Adrenal gland (tissue), 12 donors: ENCODE measurements around the gene QKI. TPM values are rescaled to one million over a fixed set of nuclear protein-coding genes. Genes with fewer than 3 reads are reported as not detected.

Experiments used
- DNase-seq, 7 donors: peaks; one replicate each; pipeline ENCODE4 v3.0.0-alpha.2; 2019 to 2020
- H3K27ac ChIP-seq, 5 donors: fragments of 200-600 bp; sonication (generic) in 4 of 5; 1 replicate in 3 of 5; 2 replicates in 2 of 5; pipeline versions ENCODE4 v1.5.1 to v1.8.0; 2016 to 2020; ENCODE audit warnings: mild to moderate bottlenecking in 1 of 5
- H3K27me3 ChIP-seq: fragments of 200-600 bp; 2 replicates; pipeline ENCODE4 v1.8.0; 2021
- H3K36me3 ChIP-seq, 2 donors: fragments of 200-600 bp; replicated peaks in 1 of 2; 1 replicate in 1 of 2; 2 replicates in 1 of 2; pipeline versions ENCODE4 v1.5.1 to v1.8.0; 2018 to 2022
- H3K4me1 ChIP-seq, 2 donors: fragments of 200-600 bp; replicated peaks in 1 of 2; 1 replicate in 1 of 2; 2 replicates in 1 of 2; pipeline versions ENCODE4 v1.5.1 to v1.8.0; 2018 to 2021
- H3K4me3 ChIP-seq, 4 donors: fragments of 200-600 bp; sonication (generic) in 3 of 4; one replicate each; pipeline ENCODE4 v1.5.1; 2016 to 2018
- H3K9me3 ChIP-seq, 3 donors: fragments of 200-600 bp; sonication (generic) in 1 of 3; replicated peaks in 1 of 3; 1 replicate in 2 of 3; 2 replicates in 1 of 3; pipeline versions ENCODE4 v1.5.1 to v1.8.0; 2016 to 2021
- POLR2A ChIP-seq, 2 donors: fragments of 450-650 bp; IDR thresholded peaks; one replicate each; pipeline ENCODE4 v1.6.1; 2017; ENCODE audit warnings: antibody characterized with exemption in 2 of 2, mild to moderate bottlenecking in 2 of 2, moderate library complexity in 1 of 2
- WGBS, 4 donors: extraction: QIAGEN DNeasy Blood & Tissue Kit in 2 of 4; methylation state at CpG; one replicate each; pipeline versions ENCODE4 v1.1.5 to v1.1.7; 2013 to 2017; 5-methylcytosine and 5-hydroxymethylcytosine counted together
- intact Hi-C, 2 donors: fragments of 100-400 bp; cut with DNase I; formaldehyde crosslinking; loops; one replicate each; pipeline versions ENCODE4 v1.14.1 to v1.15.0; 2022 to 2023
- polyA plus RNA-seq, 3 donors: library from polyadenylated mRNA; stranded (reverse); fragments of 200-250 nt in 2 of 3; fragments of 350-450 nt in 1 of 3; fragmentation: Illumina TruSeq in 1 of 3; extraction: RNeasy Lipid Tissue Mini Kit (QIAGEN cat#74804) in 1 of 3; gene quantifications; one replicate each; pipeline ENCODE4 v1.2.3, GENCODE V29; 2013 to 2014
- total RNA-seq, 9 donors: library from RNA; depleted of rRNA in 4 of 9; stranded (reverse); fragments of >200 nt in 4 of 9; fragments of 120-200 nt in 1 of 9; fragmentation: NEBNext Ultra II Directional in 1 of 9; extraction: Animal tissue kit (Norgen Biotek cat#: 25700) in 1 of 9; gene quantifications; one replicate each; pipeline versions ENCODE4 v1.1.0 to v1.2.4, GENCODE V29; 2013 to 2023
- TF ChIP-seq, protein P1 (sequence below), 6 experiments: fragments of 450-650 bp in 4 of 6; fragments of 200-600 bp in 2 of 6; sonication (generic) in 1 of 6; IDR thresholded peaks; 1 replicate in 5 of 6; 2 replicates in 1 of 6; pipeline versions ENCODE4 v1.5.1 to v1.8.0; 2016 to 2021; ENCODE audit warnings: antibody characterized with exemption in 6 of 6, mild to moderate bottlenecking in 2 of 6, moderate library complexity in 1 of 6
- donor health status: healthy with polysubstance abuse.
- donor health status: Bipolar disorder and iron deficiency.
- donor health status: DM: yes; HTN: yes; CAD: no.
- donor health status: DM: no; HTN: no; CAD: no.
- donor health status: DM: no; HTN: no; CAD: no.
- donor health status: DM: yes; HTN: yes; CAD: no.

QKI gene
- total and polyA plus RNA-seq, 12 donors: 10.3 to 207 (median 130) TPM

DNA sequence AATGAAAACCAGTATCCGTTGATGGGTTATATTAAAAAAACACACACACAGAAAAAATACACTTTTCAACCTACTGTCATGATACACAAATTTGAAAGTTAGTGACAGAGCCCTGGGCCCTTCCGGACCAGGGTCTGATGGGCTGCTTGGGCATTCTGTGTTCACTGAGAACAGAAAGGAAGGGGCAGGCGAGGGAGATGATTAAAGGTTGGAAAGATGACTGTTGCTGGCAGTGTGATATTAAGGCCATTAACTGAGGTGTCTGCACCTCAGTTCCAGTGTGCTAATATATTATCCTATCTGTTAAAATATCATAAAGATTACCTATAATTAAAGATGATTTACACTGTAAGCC, 18.7 kb upstream of the QKI start:
- no peak for DNase-seq
- H3K4me1 ChIP-seq: peaks cover 0 to 18% of the 10 kb centered on the region in 2 donors
- no peaks in the 10 kb centered on the region for H3K27me3 ChIP-seq
- TF ChIP-seq, protein P1, sequence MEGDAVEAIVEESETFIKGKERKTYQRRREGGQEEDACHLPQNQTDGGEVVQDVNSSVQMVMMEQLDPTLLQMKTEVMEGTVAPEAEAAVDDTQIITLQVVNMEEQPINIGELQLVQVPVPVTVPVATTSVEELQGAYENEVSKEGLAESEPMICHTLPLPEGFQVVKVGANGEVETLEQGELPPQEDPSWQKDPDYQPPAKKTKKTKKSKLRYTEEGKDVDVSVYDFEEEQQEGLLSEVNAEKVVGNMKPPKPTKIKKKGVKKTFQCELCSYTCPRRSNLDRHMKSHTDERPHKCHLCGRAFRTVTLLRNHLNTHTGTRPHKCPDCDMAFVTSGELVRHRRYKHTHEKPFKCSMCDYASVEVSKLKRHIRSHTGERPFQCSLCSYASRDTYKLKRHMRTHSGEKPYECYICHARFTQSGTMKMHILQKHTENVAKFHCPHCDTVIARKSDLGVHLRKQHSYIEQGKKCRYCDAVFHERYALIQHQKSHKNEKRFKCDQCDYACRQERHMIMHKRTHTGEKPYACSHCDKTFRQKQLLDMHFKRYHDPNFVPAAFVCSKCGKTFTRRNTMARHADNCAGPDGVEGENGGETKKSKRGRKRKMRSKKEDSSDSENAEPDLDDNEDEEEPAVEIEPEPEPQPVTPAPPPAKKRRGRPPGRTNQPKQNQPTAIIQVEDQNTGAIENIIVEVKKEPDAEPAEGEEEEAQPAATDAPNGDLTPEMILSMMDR (IDR thresholded peaks at IDR 0.05): no peak
- TF ChIP-seq POLR2A (IDR thresholded peaks at IDR 0.05): no peak
- WGBS, 4 donors: 85 to 91% (median 89%) methylated on average over 3 of the region's 3 CpGs
- H3K9me3 ChIP-seq: no peaks in the 10 kb centered on the region
- H3K36me3 ChIP-seq: no peaks in the 10 kb centered on the region
- no peak overlapping the region for H3K27ac ChIP-seq
- no peak overlapping the region for H3K4me3 ChIP-seq
- intact Hi-C loops: no loop called here

GRCh38 chr6:163397326-163397725, 17.2 kb upstream of the QKI start:
- DNase-seq: no peak
- H3K4me3 ChIP-seq: peak overlapping the region in 1 of 4 donors; percentile 53

DNA sequence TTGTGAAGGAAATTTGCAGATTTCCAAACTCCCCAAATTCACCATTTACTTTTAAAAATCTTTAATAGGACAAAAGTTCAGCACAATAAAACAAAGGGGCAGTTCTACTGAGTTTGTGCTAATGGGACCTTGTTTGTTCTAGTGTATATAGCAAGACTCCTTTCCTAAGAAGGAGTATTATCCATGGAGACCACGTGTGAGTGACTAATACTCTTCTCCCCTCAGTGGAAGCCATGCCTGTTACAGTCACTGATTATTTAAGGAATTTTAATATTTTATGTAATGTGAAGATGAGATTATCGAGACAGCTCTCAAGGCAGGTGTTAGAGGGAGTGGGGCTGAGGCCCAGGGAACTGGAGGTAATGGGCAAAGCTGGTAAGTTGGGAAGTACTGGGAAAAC, 16.4 kb upstream of the QKI start:
- peak overlapping the region in 1 of 5 donors; percentile 41 for H3K27ac ChIP-seq
- WGBS, 4 donors: 82 to 87% (median 85%) methylated on average over 2 of the region's 2 CpGs
- no peaks in the 10 kb centered on the region for H3K27me3 ChIP-seq
- H3K4me1 ChIP-seq: peaks cover 0 to 11% of the 10 kb centered on the region in 2 donors
- H3K9me3 ChIP-seq: no peaks in the 10 kb centered on the region
- H3K4me3 ChIP-seq: no peak overlapping the region
- no peak for DNase-seq
- no peaks in the 10 kb centered on the region for H3K36me3 ChIP-seq
- intact Hi-C loops: no loop called here
- TF ChIP-seq, protein P1 (IDR thresholded peaks at IDR 0.05): no peak
- no peak for TF ChIP-seq POLR2A (IDR thresholded peaks at IDR 0.05)

More at GRCh38 chr6:163397326-163397725, 17.2 kb upstream of the QKI start:
- no peaks in the 10 kb centered on the region for H3K9me3 ChIP-seq
- peaks cover 0 to 17% of the 10 kb centered on the region in 2 donors for H3K4me1 ChIP-seq
- 58 to 61% (median 60%) methylated on average over 4 of the region's 4 CpGs for WGBS, 4 donors
- TF ChIP-seq, protein P1 (IDR thresholded peaks at IDR 0.05): no peak
- no peak for TF ChIP-seq POLR2A (IDR thresholded peaks at IDR 0.05)
- H3K27ac ChIP-seq: no peak overlapping the region
- no peaks in the 10 kb centered on the region for H3K36me3 ChIP-seq
- no peaks in the 10 kb centered on the region for H3K27me3 ChIP-seq
- intact Hi-C loops: no loop called here

GRCh38 chr6:163398815-163399214, 15.7 kb upstream of the QKI start:
- H3K4me1 ChIP-seq: peaks cover 0 to 11% of the 10 kb centered on the region in 2 donors
- H3K27ac ChIP-seq: peak overlapping the region in 2 of 5 donors; percentile 35 to 63
- TF ChIP-seq, protein P1 (IDR thresholded peaks at IDR 0.05): no peak
- no peak for TF ChIP-seq POLR2A (IDR thresholded peaks at IDR 0.05)
- no peaks in the 10 kb centered on the region for H3K36me3 ChIP-seq
- H3K4me3 ChIP-seq: no peak overlapping the region
- peak; percentile 37 to 79 (median 63) for DNase-seq
- H3K9me3 ChIP-seq: no peaks in the 10 kb centered on the region
- WGBS, 4 donors: 64 to 85% (median 80%) methylated on average over 9 of the region's 9 CpGs
- intact Hi-C loops: no loop called here
- no peaks in the 10 kb centered on the region for H3K27me3 ChIP-seq
